Measurements from ENCODE around the gene SETX.
A peak's percentile ranks its signal among the peaks of the same experiment; 100 is the strongest.

Gene SETX

GRCh38 chr9:132240841-132241482 lies 113.8 kb downstream of the SETX start (continued):
- no peak for TF ChIP-seq ZFP37 (tag by site-specific recombination; IDR thresholded peaks at IDR 0.05)
- TF ChIP-seq ZBTB7A (tag by site-specific recombination; IDR thresholded peaks at IDR 0.05; ENCODE audit: low read depth): no peak
- no peak for TF ChIP-seq FEZF1 (tag by site-specific recombination; IDR thresholded peaks at IDR 0.05)
- no peak for TF ChIP-seq ZBTB6 (tag by site-specific recombination; IDR thresholded peaks at IDR 0.05)
- TF ChIP-seq GLI4 (tag by site-specific recombination; IDR thresholded peaks at IDR 0.05): no peak
- peak; percentile 58 for TF ChIP-seq GLIS2 (tag by site-specific recombination; IDR thresholded peaks at IDR 0.05)
- TF ChIP-seq SETDB1 (IDR thresholded peaks at IDR 0.05; ENCODE audit: insufficient read length, low read length): no peak
- TF ChIP-seq ZNF274 (IDR thresholded peaks at IDR 0.05; ENCODE audit: low read length): no peak
- no peak for TF ChIP-seq ZNF274 (tag by site-specific recombination; IDR thresholded peaks at IDR 0.05; ENCODE audit: borderline replicate concordance)
- TF ChIP-seq ZNF280C (tag by site-specific recombination; IDR thresholded peaks at IDR 0.05): no peak
- TF ChIP-seq ZNF398 (tag by site-specific recombination; IDR thresholded peaks at IDR 0.05): no peak
- TF ChIP-seq ZBTB48 (tag by site-specific recombination; IDR thresholded peaks at IDR 0.05): peak; percentile 46; the same call in 1 of the 2 replicates
- TF ChIP-seq PATZ1 (tag by site-specific recombination; IDR thresholded peaks at IDR 0.05): peak; percentile 93
- no peak for TF ChIP-seq ZNF664 (tag by site-specific recombination; IDR thresholded peaks at IDR 0.05)
- TF ChIP-seq ZNF416 (tag by site-specific recombination; IDR thresholded peaks at IDR 0.05): no peak
- no peak for TF ChIP-seq ZFP3 (tag by site-specific recombination; IDR thresholded peaks at IDR 0.05; ENCODE audit: low read depth)
- no peak for TF ChIP-seq ZNF548 (tag by site-specific recombination; IDR thresholded peaks at IDR 0.05)
- no peak for TF ChIP-seq ZNF148 (tag by site-specific recombination; IDR thresholded peaks at IDR 0.05; ENCODE audit: borderline replicate concordance)
- no peak for TF ChIP-seq ZNF354C (tag by site-specific recombination; IDR thresholded peaks at IDR 0.05; ENCODE audit: borderline replicate concordance, low read depth)
- TF ChIP-seq ZNF768 (tag by site-specific recombination; IDR thresholded peaks at IDR 0.05): no peak
- no peak for TF ChIP-seq HOXA7 (CRISPR knock-in tag; IDR thresholded peaks at IDR 0.05; ENCODE audit: borderline replicate concordance)
- TF ChIP-seq ZNF121 (tag by site-specific recombination; IDR thresholded peaks at IDR 0.05): peak; percentile 100
- TF ChIP-seq ZNF544 (tag by site-specific recombination; IDR thresholded peaks at IDR 0.05): no peak
- TF ChIP-seq ZFP41 (tag by site-specific recombination; IDR thresholded peaks at IDR 0.05; ENCODE audit: borderline replicate concordance): no peak
- no peak for TF ChIP-seq ZNF19 (tag by site-specific recombination; IDR thresholded peaks at IDR 0.05; ENCODE audit: low read depth)
- TF ChIP-seq ZNF211 (tag by site-specific recombination; IDR thresholded peaks at IDR 0.05; ENCODE audit: low read depth): no peak
- TF ChIP-seq ZNF704 (tag by site-specific recombination; IDR thresholded peaks at IDR 0.05): no peak

Measured in HEK293 (cell line).